A204.1 (cell line): ENCODE results near the gene ACOT4.
"Not testable (repeated sequence)": the region's sequence is repeated elsewhere in the genome, so short reads cannot be mapped to it uniquely, and the experiment has no call there.

Experiments
- FAIRE-seq: peaks from 2 replicates; lab custom pipeline; 2012; peaks lifted over from hg19 to GRCh38; lab: Jason Lieb, UNC

ACOT4 gene

GRCh38 chr14:73591690-73592449 lies at the start of gene ACOT4:
Gene ACOT4 (plus strand): TSS chr14:73591873. CDS start chr14:73591960, 87 bp downstream.
- no peak for FAIRE-seq

DNA sequence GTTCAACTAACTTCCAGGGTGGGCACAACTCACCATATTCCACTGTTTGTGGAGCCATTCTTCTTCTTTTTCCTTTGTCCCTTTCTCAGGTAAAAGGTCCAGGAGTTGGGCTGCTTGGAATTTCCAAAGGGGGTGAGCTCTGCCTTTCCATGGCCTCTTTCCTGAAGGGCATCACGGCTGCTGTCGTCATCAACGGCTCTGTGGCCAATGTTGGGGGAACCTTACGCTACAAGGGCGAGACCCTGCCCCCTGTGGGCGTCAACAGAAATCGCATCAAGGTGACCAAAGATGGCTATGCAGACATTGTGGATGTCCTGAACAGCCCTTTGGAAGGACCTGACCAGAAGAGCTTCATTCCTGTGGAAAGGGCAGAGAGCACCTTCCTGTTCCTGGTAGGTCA lies 48.7 kb upstream of the ACOT4 start:
- not testable (repeated sequence) for FAIRE-seq

DNA sequence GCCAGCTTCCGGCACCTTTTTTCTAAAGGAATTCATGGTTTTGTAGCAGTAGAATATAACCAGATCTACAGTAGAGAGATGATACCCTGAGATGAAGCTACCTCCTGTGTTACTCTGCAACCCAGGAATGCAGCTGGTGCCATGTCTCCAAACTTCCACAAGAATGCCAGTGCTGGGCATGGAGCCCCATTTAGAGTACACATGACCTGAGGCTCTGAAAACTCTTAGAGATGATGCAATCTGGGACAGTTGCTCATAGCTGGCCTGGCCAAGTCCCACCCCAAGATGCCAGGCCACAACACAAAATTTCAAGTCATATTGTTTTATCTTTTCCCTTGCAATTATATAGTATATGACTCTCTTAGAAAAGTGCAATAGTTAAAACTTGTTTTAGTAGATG lies 46.3 kb upstream of the ACOT4 start:
- not testable (repeated sequence) for FAIRE-seq

DNA sequence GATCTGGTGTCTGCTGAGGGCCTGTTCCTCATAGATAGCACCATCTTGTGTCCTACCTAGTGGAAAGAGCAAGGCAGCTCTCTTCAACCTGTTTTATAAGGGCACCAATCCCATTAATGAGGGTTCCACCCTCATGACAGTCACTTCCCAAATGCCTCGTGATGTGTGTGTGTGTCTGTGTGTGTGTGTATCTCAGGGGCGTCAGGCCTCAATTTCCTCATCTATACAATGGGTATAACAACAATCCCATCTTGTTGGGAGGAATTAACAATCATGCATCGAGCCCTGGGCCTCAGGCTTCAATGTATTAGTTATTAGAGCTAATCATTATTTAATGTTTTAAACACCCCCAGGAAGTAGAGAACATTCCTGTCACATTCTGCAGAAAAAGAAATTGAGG lies 42.6 kb upstream of the ACOT4 start:
- not testable (repeated sequence) for FAIRE-seq

DNA sequence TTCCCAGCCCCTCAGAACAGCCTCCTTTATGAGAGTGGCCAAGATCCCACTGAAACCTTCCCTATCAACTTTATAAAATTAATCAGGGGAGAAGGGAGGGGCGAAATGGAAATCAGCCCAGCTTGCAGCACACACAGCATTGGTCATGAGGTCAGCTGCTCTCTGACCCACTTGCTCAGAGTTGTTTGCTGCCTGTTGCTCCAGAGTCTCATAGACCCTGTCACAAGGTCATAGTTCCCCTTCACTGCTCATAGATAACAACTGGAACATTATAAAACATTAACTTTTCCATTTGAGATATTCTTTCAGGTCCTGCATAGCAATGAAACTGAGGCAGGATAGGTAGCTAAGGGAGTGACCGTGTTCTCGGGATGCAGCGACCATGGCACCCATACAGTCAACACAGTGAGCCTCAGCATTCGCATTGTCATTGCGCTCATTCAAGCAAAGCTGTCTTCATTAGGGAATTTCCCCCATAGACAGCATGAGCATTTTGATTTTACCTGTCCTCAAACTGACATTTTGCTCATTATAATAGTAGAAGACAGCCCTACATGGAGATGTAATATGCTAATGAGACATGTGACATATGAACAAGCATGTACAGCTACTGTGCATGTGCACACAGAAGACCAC lies 41.7 kb upstream of the ACOT4 start:
- FAIRE-seq, result not testable (repeated sequence)

- no peak for FAIRE-seq
These were observed 37.8 kb upstream of the ACOT4 start for GRCh38 chr14:73553845-73554244.

DNA sequence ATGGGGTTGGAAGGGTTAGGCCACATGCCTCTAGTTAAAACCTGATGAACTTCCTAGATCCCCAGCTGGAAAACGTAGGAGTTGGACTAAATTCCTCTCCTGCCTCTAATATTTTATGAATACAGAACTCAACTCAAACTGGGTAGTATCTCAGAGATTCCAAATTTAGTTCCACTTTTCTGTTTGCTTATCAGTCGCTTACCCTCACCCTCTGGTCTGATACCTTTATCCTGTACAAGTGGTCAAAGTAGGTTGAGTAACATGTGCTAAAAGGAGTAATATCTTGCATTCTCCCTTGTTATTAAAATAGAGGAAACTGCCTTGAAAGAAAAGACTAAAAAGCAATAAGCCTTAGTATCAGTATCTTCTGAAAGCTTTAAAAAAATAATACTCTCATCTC lies 34.5 kb upstream of the ACOT4 start:
- FAIRE-seq, result not testable (repeated sequence)

- FAIRE-seq, result not testable (repeated sequence)
These were observed 33.4 kb upstream of the ACOT4 start for GRCh38 chr14:73558238-73558637.

- not testable (repeated sequence) for FAIRE-seq
These were observed 29.4 kb upstream of the ACOT4 start for GRCh38 chr14:73562256-73562655.

- not testable (repeated sequence) for FAIRE-seq
These were observed 29.0 kb upstream of the ACOT4 start for GRCh38 chr14:73562696-73563095.

DNA sequence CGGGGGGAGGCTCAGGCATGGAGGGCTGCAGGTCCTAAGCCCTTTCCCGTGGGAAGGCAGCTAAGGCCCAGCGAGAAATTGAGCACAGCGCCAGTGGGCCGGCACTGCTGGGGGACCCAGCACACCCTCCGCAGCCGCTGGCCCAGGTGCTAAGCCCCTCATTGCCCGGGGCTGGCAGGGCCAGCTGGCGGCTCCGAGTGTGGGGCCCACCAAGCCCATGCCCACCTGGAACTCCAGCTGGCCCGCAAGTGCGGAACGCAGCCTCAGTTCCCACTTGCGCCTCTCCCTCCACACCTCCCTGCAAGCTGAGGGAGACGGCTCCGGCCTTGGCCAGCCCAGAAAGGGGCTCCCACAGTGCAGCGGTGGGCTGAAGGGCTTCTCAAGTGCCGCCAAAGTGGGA lies 25.2 kb upstream of the ACOT4 start:
- not testable (repeated sequence) for FAIRE-seq

DNA sequence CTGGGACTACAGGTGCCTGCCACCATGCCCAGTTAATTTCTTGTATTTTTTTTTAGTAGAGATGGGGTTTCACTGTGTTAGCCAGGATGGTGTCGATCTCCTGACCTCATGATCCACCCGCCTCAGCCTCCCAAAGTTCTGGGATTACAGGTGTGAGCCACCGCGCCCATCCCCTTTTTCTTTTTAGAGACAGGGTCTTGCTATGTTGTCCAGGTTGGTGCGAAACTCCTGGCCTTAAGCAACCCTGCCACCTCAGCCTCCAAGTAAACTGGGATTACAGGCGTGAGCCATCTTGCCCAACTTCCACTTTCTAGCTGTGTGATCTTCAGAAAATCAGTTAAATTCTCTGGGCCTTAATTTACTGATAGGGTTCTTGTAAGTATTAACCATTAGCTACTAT lies 24.7 kb upstream of the ACOT4 start:
- FAIRE-seq, result not testable (repeated sequence)

- FAIRE-seq, result no peak
These were observed 24.3 kb upstream of the ACOT4 start for GRCh38 chr14:73567358-73567757.

DNA sequence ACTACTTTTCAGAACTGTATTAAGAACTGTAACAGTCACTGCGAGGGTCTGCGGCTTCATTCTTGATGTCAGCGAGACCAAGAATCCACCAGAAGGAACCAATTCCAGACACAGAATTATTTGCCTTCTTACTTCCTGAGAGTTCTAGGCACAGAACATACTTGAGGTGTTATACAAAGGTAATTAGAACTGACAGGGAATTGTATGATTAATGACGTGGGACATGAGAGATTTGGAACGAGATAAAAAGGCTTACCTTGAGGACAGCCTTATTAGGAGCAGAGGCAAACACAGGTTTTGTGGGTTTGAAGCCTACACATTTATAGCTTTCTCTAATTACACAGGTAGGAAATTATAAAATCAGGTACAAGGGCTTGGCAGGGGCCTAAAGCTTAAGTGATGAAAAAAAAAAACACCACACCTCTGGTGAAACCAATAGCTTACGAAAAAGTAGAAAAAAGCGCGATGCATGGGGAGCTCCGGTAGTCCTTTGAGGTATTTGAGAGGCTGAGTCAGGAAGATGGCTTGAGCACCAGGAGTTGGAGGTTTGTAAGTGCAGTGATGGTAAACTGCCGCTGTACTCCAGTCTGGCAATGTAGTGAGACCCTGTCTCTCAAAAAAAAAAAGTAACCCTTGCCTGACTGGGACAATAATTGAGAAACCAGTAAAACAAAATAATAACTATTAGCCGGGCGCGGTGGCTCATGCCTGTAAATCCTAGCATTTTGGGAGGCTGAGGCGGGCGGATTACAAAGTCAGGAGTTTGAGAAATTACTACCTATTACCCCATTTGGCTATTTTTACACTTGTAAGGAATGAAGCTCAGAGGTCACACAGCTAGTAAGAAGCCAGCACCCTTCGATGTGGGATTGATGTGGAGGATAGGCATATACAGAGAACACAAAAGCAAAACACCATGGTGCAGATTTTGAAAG lies 23.5 kb upstream of the ACOT4 start:
- no peak for FAIRE-seq

DNA sequence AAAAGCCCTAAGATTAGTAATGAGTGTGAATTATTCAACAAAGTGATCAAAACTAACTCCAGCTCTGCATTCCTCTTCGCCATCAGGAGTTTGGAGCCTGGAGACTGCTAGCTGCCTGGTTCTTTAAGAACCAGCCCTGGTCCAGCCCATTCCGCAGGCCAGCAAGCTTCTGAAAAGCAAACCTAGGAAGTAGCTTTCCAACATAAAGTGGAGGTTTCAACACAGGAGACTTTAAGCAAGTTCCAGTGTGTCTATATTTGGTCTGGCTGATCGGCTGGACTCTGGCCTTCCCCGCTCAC lies 22.8 kb upstream of the ACOT4 start:
- FAIRE-seq, result not testable (repeated sequence)

- FAIRE-seq, result not testable (repeated sequence)
These were observed 22.3 kb upstream of the ACOT4 start, which contains the start of gene ACOT2 for GRCh38 chr14:73569185-73569958. Gene ACOT2 (plus strand): TSS chr14:73569213. CDS start chr14:73569241, 28 bp downstream.

DNA sequence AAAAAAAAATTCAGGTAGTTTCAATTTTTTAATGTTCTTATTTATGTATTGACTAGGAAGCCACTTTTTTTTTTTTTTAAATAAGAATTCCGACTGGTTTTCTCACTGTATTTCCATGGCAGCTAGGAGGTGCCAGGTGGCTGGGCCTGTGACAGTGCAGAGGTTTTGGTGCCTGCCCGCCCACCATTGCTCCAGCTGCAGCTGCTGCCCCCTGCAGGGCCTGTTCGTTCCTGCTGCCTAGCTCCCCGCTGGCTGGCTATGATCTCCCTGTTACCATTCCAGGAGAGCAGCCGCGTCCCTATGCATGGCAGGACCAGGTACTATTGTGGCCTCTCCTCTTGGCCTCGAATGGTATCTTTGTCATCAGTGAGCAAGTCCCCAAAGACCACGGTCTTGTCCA lies 20.8 kb upstream of the ACOT4 start:
- not testable (repeated sequence) for FAIRE-seq

DNA sequence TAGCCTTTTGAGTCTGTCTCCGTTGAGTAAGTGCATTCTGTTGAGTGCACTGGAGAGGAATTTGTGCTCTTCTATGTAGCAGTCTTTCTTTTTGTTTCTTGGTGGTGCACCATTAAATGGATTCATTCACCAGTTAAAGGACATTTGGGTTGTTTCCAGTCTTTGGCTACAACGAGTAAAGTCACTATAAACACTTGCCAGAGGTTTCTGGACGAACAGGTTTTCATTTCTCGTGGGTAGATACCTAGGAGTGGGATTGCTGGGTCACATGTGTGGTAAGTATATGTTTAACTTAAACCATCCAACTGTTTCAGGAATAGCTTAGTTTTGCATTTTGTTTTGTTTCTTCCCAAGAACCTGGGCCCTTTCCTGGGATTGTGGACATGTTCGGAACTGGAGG lies 18.6 kb upstream of the ACOT4 start:
- not testable (repeated sequence) for FAIRE-seq

- FAIRE-seq, result not testable (repeated sequence)
These were observed 17.9 kb upstream of the ACOT4 start for GRCh38 chr14:73573740-73574139.

DNA sequence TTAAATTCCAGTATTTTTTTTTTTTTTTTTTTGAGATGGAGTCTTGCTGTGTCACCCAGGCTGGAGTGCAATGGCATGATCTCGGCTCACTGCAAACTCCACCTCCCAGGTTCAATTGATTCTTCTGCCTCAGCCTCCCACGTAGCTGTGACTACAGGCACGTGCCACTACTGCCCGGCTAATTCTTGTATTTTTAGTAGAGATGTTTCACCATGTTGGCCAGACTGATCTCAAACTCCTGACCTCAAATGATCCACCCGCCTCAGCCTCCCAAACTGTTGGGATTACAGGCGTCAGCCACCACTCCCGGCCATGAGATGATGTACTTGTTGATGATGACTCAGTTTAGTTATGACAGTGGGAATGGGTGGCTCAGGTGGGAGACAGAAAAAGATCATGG lies 17.4 kb upstream of the ACOT4 start:
- FAIRE-seq, result not testable (repeated sequence)

DNA sequence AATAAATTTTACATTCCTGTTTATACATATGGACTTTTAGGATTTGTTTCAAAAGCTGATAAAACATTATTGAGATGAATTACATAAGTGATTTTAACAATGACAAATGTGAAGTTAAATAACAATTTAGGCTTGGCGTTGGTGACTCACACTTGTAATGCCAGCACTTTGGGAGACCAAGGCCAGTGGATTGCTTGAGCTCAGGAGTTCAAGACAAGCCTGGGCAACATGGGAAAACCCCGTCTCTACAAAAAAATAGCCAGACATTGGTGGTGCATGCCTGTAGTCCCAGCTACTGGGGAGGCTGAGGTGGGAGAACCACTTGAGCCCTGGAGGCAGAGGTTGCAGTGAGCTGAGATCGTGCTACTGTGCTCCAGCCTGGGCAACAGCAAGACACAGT lies 15.3 kb upstream of the ACOT4 start:
- no peak for FAIRE-seq

GRCh38 chr14:73577214-73577613 lies 14.5 kb upstream of the ACOT4 start:
- not testable (repeated sequence) for FAIRE-seq
